ENCODE results near the gene TUBGCP6.
A peak's percentile ranks its signal among the peaks of the same experiment; 100 is the strongest.

Gene TUBGCP6

GRCh38 chr22:50261615-50262459 lies 17.0 kb upstream of the TUBGCP6 start, which contains the start of gene MAPK12:
TSS of gene MAPK12 (minus strand) at chr22:50261683. CDS start at chr22:50261509, 174 bp downstream.
- ATAC-seq: peak; percentile 43

DNA sequence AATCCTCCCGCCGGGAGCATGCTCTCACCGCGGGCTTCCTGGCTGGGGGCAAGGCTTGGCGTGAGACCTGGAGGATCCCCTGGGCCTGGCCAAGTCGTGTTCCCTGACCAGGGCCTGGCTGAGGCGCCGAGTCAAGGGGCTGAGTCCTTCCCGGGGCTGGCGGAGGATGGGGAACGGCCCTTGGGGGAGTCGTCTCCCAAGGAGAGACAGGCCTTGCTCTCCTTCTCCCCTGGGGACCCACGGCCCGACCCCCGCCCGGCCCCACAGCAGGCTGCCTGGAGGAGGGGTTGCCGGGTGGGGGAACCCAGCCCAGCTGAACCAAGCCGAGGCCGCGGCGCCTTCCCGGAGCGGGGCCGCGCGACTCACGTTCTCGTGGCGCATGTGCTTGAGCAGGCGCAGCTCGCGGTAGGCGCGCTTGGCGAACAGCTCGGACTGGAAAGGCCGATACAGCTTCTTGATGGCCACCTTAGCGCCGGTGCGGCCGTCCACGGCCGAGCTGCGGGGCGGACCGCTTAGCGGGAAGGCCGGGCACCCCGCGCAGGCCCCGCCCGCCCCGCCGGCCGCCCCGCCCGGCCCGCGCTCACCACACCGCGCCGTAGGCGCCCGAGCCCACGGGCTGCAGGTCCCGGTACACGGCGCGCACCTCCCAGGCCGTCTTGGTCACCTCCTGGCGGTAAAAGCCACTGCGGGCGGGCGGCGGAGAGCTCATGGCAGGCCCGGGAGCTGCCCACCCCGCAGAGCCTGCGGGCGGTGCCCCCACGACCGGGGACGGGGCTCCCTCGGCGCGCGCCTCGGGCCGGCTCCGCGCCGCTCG lies 16.2 kb upstream of the TUBGCP6 start:
- TF ChIP-seq, protein P1, sequence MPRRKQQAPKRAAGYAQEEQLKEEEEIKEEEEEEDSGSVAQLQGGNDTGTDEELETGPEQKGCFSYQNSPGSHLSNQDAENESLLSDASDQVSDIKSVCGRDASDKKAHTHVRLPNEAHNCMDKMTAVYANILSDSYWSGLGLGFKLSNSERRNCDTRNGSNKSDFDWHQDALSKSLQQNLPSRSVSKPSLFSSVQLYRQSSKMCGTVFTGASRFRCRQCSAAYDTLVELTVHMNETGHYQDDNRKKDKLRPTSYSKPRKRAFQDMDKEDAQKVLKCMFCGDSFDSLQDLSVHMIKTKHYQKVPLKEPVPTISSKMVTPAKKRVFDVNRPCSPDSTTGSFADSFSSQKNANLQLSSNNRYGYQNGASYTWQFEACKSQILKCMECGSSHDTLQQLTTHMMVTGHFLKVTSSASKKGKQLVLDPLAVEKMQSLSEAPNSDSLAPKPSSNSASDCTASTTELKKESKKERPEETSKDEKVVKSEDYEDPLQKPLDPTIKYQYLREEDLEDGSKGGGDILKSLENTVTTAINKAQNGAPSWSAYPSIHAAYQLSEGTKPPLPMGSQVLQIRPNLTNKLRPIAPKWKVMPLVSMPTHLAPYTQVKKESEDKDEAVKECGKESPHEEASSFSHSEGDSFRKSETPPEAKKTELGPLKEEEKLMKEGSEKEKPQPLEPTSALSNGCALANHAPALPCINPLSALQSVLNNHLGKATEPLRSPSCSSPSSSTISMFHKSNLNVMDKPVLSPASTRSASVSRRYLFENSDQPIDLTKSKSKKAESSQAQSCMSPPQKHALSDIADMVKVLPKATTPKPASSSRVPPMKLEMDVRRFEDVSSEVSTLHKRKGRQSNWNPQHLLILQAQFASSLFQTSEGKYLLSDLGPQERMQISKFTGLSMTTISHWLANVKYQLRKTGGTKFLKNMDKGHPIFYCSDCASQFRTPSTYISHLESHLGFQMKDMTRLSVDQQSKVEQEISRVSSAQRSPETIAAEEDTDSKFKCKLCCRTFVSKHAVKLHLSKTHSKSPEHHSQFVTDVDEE (CRISPR knock-in tag; IDR thresholded peaks at IDR 0.05): no peak
- TF ChIP-seq ZFP3 (CRISPR knock-in tag; IDR thresholded peaks at IDR 0.05) (no peak), CSDC2 (CRISPR knock-in tag; IDR thresholded peaks at IDR 0.05) (no peak), ZNF8 (CRISPR knock-in tag; IDR thresholded peaks at IDR 0.05) (no peak), SNAI2 (CRISPR knock-in tag; IDR thresholded peaks at IDR 0.05) (no peak), TOX (CRISPR knock-in tag; IDR thresholded peaks at IDR 0.05; ENCODE audit: borderline replicate concordance) (no peak), ARNTL (CRISPR knock-in tag; IDR thresholded peaks at IDR 0.05; ENCODE audit: borderline replicate concordance, low read depth) (no peak), ZNF70 (CRISPR knock-in tag; IDR thresholded peaks at IDR 0.05) (no peak)
- ATAC-seq: peak; percentile 68

More at GRCh38 chr22:50261615-50262459, 17.0 kb upstream of the TUBGCP6 start, which contains the start of gene MAPK12:
- no peak for TF ChIP-seq BACH2 (CRISPR knock-in tag; IDR thresholded peaks at IDR 0.05; ENCODE audit: borderline replicate concordance)
- TF ChIP-seq, protein P2, sequence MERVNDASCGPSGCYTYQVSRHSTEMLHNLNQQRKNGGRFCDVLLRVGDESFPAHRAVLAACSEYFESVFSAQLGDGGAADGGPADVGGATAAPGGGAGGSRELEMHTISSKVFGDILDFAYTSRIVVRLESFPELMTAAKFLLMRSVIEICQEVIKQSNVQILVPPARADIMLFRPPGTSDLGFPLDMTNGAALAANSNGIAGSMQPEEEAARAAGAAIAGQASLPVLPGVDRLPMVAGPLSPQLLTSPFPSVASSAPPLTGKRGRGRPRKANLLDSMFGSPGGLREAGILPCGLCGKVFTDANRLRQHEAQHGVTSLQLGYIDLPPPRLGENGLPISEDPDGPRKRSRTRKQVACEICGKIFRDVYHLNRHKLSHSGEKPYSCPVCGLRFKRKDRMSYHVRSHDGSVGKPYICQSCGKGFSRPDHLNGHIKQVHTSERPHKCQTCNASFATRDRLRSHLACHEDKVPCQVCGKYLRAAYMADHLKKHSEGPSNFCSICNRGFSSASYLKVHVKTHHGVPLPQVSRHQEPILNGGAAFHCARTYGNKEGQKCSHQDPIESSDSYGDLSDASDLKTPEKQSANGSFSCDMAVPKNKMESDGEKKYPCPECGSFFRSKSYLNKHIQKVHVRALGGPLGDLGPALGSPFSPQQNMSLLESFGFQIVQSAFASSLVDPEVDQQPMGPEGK (CRISPR knock-in tag; IDR thresholded peaks at IDR 0.05; ENCODE audit: borderline replicate concordance): peak; percentile 97; the same call in 1 of the 2 replicates

GRCh38 chr22:50260434-50260800 lies 15.6 kb upstream of the TUBGCP6 start:
- ATAC-seq: peak; percentile 30
- TF ChIP-seq, protein P3, sequence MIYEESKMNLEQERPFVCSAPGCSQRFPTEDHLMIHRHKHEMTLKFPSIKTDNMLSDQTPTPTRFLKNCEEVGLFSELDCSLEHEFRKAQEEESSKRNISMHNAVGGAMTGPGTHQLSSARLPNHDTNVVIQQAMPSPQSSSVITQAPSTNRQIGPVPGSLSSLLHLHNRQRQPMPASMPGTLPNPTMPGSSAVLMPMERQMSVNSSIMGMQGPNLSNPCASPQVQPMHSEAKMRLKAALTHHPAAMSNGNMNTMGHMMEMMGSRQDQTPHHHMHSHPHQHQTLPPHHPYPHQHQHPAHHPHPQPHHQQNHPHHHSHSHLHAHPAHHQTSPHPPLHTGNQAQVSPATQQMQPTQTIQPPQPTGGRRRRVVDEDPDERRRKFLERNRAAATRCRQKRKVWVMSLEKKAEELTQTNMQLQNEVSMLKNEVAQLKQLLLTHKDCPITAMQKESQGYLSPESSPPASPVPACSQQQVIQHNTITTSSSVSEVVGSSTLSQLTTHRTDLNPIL (CRISPR knock-in tag; IDR thresholded peaks at IDR 0.05; ENCODE audit: low read depth): no peak
- TF ChIP-seq ZNF565 (CRISPR knock-in tag; conservative IDR thresholded peaks at IDR 0.05; ENCODE audit: low read depth) (no peak), ARNTL (CRISPR knock-in tag; IDR thresholded peaks at IDR 0.05; ENCODE audit: borderline replicate concordance, low read depth) (no peak), ZNF70 (CRISPR knock-in tag; IDR thresholded peaks at IDR 0.05) (no peak), OSR1 (CRISPR knock-in tag; IDR thresholded peaks at IDR 0.05) (no peak), RARB (CRISPR knock-in tag; IDR thresholded peaks at IDR 0.05) (no peak), SNAI2 (CRISPR knock-in tag; IDR thresholded peaks at IDR 0.05) (no peak), ZFP30 (CRISPR knock-in tag; IDR thresholded peaks at IDR 0.05) (no peak), GLIS3 (CRISPR knock-in tag; IDR thresholded peaks at IDR 0.05) (no peak), BACH2 (CRISPR knock-in tag; IDR thresholded peaks at IDR 0.05; ENCODE audit: borderline replicate concordance) (no peak), PPARA (CRISPR knock-in tag; IDR thresholded peaks at IDR 0.05; ENCODE audit: borderline replicate concordance) (no peak)
- TF ChIP-seq, protein P4, sequence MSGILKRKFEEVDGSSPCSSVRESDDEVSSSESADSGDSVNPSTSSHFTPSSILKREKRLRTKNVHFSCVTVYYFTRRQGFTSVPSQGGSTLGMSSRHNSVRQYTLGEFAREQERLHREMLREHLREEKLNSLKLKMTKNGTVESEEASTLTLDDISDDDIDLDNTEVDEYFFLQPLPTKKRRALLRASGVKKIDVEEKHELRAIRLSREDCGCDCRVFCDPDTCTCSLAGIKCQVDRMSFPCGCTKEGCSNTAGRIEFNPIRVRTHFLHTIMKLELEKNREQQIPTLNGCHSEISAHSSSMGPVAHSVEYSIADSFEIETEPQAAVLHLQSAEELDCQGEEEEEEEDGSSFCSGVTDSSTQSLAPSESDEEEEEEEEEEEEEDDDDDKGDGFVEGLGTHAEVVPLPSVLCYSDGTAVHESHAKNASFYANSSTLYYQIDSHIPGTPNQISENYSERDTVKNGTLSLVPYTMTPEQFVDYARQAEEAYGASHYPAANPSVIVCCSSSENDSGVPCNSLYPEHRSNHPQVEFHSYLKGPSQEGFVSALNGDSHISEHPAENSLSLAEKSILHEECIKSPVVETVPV (CRISPR knock-in tag; IDR thresholded peaks at IDR 0.05): no peak
- TF ChIP-seq, protein P5, sequence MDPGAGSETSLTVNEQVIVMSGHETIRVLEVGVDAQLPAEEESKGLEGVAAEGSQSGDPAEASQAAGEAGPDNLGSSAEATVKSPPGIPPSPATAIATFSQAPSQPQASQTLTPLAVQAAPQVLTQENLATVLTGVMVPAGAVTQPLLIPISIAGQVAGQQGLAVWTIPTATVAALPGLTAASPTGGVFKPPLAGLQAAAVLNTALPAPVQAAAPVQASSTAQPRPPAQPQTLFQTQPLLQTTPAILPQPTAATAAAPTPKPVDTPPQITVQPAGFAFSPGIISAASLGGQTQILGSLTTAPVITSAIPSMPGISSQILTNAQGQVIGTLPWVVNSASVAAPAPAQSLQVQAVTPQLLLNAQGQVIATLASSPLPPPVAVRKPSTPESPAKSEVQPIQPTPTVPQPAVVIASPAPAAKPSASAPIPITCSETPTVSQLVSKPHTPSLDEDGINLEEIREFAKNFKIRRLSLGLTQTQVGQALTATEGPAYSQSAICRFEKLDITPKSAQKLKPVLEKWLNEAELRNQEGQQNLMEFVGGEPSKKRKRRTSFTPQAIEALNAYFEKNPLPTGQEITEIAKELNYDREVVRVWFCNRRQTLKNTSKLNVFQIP (CRISPR knock-in tag; IDR thresholded peaks at IDR 0.05; ENCODE audit: borderline replicate concordance, low read depth): no peak

Measured in SK-N-SH treated with all-trans-retinoic acid at 6 μM for 48 hours (cell line).